ENCODE data around the gene SEPTIN1. TPM values are rescaled to one million over a fixed set of nuclear protein-coding genes. Genes with fewer than 3 reads are reported as not detected.

Gene SEPTIN1
- total and polyA plus RNA-seq, 2 of the 13 experiments (the other 11 are each of a cell fraction or from before 2014, with no cell fraction given): 0.18 to 0.67 TPM

- peak; percentile 88; the same call in 1 of the 2 replicates for TF ChIP-seq HMGXB3 (CRISPR knock-in tag; IDR thresholded peaks at IDR 0.05; ENCODE audit: borderline replicate concordance)
- TF ChIP-seq TBP (CRISPR knock-in tag; IDR thresholded peaks at IDR 0.05): no peak
- TF ChIP-seq ZNF572 (CRISPR knock-in tag; IDR thresholded peaks at IDR 0.05): peak; percentile 37; the same call in 1 of the 2 replicates
- peak; percentile 68; the same call in 1 of the 2 replicates for TF ChIP-seq ZNF775 (CRISPR knock-in tag; IDR thresholded peaks at IDR 0.05; ENCODE audit: borderline replicate concordance)
- TF ChIP-seq RBAK (CRISPR knock-in tag; IDR thresholded peaks at IDR 0.05): peak; percentile 13; the same call in 1 of the 2 replicates
- no peak for TF ChIP-seq ZNF597 (CRISPR knock-in tag; IDR thresholded peaks at IDR 0.05)
- no peak for TF ChIP-seq CC2D1A (CRISPR knock-in tag; IDR thresholded peaks at IDR 0.05)
- TF ChIP-seq THRA (CRISPR knock-in tag; IDR thresholded peaks at IDR 0.05; ENCODE audit: borderline replicate concordance): peak; percentile 38
- TF ChIP-seq ZSCAN30 (CRISPR knock-in tag; IDR thresholded peaks at IDR 0.05): peak; percentile 63; the same call in 1 of the 2 replicates
- peak; percentile 58 for TF ChIP-seq PBX3 (CRISPR knock-in tag; IDR thresholded peaks at IDR 0.05; ENCODE audit: borderline replicate concordance)
- peak; percentile 74 for TF ChIP-seq MTF1 (CRISPR knock-in tag; IDR thresholded peaks at IDR 0.05)
- TF ChIP-seq YEATS4 (CRISPR knock-in tag; IDR thresholded peaks at IDR 0.05; ENCODE audit: borderline replicate concordance): peak; percentile 84; the same call in 1 of the 2 replicates
- peak; percentile 79; the same call in 1 of the 2 replicates for TF ChIP-seq HIC2 (CRISPR knock-in tag; IDR thresholded peaks at IDR 0.05; ENCODE audit: low read depth)
- TF ChIP-seq ZSCAN12 (CRISPR knock-in tag; IDR thresholded peaks at IDR 0.05): peak; percentile 14; the same call in 1 of the 2 replicates
- peak; percentile 88; the same call in 1 of the 2 replicates for TF ChIP-seq KDM5A (IDR thresholded peaks at IDR 0.05; ENCODE audit: borderline replicate concordance, low read length)
- TF ChIP-seq ZNF782 (CRISPR knock-in tag; IDR thresholded peaks at IDR 0.05; ENCODE audit: borderline replicate concordance): peak; percentile 35; the same call in 1 of the 2 replicates
Observed at GRCh38 chr16:30355144-30355953, 27.0 kb downstream of the SEPTIN1 start, which contains the start of gene CD2BP2 (continued).
